Raji (cell line): ENCODE data around the gene GXYLT1.

ENCODE experiments used
- POLR2A ChIP-seq: IDR thresholded peaks from 2 replicates; pipeline ENCODE4 v1.6.1; 2011; ENCODE audit warnings: low read depth, low read length, control low read depth; ENCODE audit not compliant: insufficient read depth

GXYLT1 gene

GRCh38 chr12:42162965-42163364 lies 18.3 kb upstream of the GXYLT1 start:
- TF ChIP-seq POLR2A = no peak

GRCh38 chr12:42162193-42162592 lies 17.5 kb upstream of the GXYLT1 start:
- TF ChIP-seq POLR2A = no peak

GRCh38 chr12:42161529-42161928 lies 16.9 kb upstream of the GXYLT1 start:
- TF ChIP-seq POLR2A = no peak

GRCh38 chr12:42156232-42156631 lies 11.6 kb upstream of the GXYLT1 start:
- TF ChIP-seq POLR2A = no peak

- no peak for TF ChIP-seq POLR2A
Observed at GRCh38 chr12:42145552-42146215, 1.0 kb upstream of the GXYLT1 start.

GRCh38 chr12:42145197-42145549 lies 499 bp upstream of the GXYLT1 start:
- TF ChIP-seq POLR2A = no peak

GRCh38 chr12:42144158-42144407 lies 591 bp downstream of the GXYLT1 start:
- TF ChIP-seq POLR2A = no peak

GRCh38 chr12:42143452-42144157 lies 1.1 kb downstream of the GXYLT1 start:
- no peak for TF ChIP-seq POLR2A

GRCh38 chr12:42141981-42142606 lies 2.6 kb downstream of the GXYLT1 start:
- no peak for TF ChIP-seq POLR2A

GRCh38 chr12:42140901-42141300 lies 3.8 kb downstream of the GXYLT1 start:
- no peak for TF ChIP-seq POLR2A

- TF ChIP-seq POLR2A = no peak
Observed at GRCh38 chr12:42135259-42135814, 9.3 kb downstream of the GXYLT1 start.

- no peak for TF ChIP-seq POLR2A
Observed at GRCh38 chr12:42130672-42131402, 13.8 kb downstream of the GXYLT1 start.

GRCh38 chr12:42129595-42130204 lies 15.0 kb downstream of the GXYLT1 start:
- TF ChIP-seq POLR2A = no peak

- no peak for TF ChIP-seq POLR2A
Observed at GRCh38 chr12:42128888-42129287, 15.8 kb downstream of the GXYLT1 start.

- TF ChIP-seq POLR2A = no peak
Observed at GRCh38 chr12:42128327-42128726, 16.3 kb downstream of the GXYLT1 start.
